Spleen (tissue), 11 donors: Measurements from ENCODE around the gene ZFAND2A. TPM values are rescaled to one million over a fixed set of nuclear protein-coding genes. Genes with fewer than 3 reads are reported as not detected.
A peak's percentile ranks its signal among the peaks of the same experiment; 100 is the strongest.

Source experiments
- DNase-seq: peaks from one replicate; pipeline ENCODE4 v3.0.0-alpha.2; 2020
- H3K27ac ChIP-seq, 8 donors: fragments of 200-600 bp; sonication (generic) in 7 of 8; 1 replicate in 4 of 8; 2 replicates in 4 of 8; pipeline versions ENCODE4 v1.5.0 to v1.8.0; 2016 to 2021; ENCODE audit warnings: inconsistent platforms in 4 of 8, mild to moderate bottlenecking in 4 of 8, moderate library complexity in 1 of 8
- H3K27me3 ChIP-seq, 7 donors: fragments of 200-600 bp; sonication (generic) in 6 of 7; replicated peaks in 1 of 7; 1 replicate in 4 of 7; 2 replicates in 3 of 7; pipeline versions ENCODE4 v1.5.0 to v1.8.0; 2016 to 2021; ENCODE audit warnings: inconsistent platforms in 3 of 7, mild to moderate bottlenecking in 1 of 7
- H3K36me3 ChIP-seq, 6 donors: fragments of 200-600 bp; sonication (generic) in 5 of 6; 1 replicate in 4 of 6; 2 replicates in 2 of 6; pipeline versions ENCODE4 v1.5.0 to v1.8.0; 2016 to 2021; ENCODE audit warnings: inconsistent platforms in 2 of 6
- H3K4me1 ChIP-seq, 6 donors: fragments of 200-600 bp; sonication (generic) in 5 of 6; 1 replicate in 3 of 6; 2 replicates in 3 of 6; pipeline versions ENCODE4 v1.5.0 to v1.8.0; 2016 to 2021; ENCODE audit warnings: inconsistent platforms in 3 of 6
- H3K4me3 ChIP-seq, 8 donors: fragments of 200-600 bp; sonication (generic) in 7 of 8; 1 replicate in 4 of 8; 2 replicates in 4 of 8; pipeline versions ENCODE4 v1.5.0 to v1.8.0; 2016 to 2021; ENCODE audit warnings: inconsistent platforms in 4 of 8, mild to moderate bottlenecking in 4 of 8, moderate library complexity in 2 of 8
- H3K9me3 ChIP-seq, 8 donors: fragments of 200-600 bp; sonication (generic) in 7 of 8; 1 replicate in 4 of 8; 2 replicates in 4 of 8; pipeline versions ENCODE4 v1.5.0 to v1.8.0; 2016 to 2021; ENCODE audit warnings: inconsistent platforms in 4 of 8
- CTCF ChIP-seq, 11 experiments: fragments of 200-600 bp in 7 of 11; fragments of 450-650 bp in 4 of 11; sonication (generic) in 4 of 11; IDR thresholded peaks in 8 of 11; conservative IDR thresholded peaks in 3 of 11; 1 replicate in 7 of 11; 2 replicates in 4 of 11; pipeline versions ENCODE4 v1.4.0 to v1.8.0; 2016 to 2021; ENCODE audit warnings: antibody characterized with exemption in 11 of 11, inconsistent platforms in 4 of 11, mild to moderate bottlenecking in 1 of 11
- POLR2A ChIP-seq, 3 donors: fragments of 450-650 bp; IDR thresholded peaks; one replicate each; pipeline ENCODE4 v1.5.1; 2017; ENCODE audit warnings: antibody characterized with exemption in 3 of 3, mild to moderate bottlenecking in 1 of 3
- POLR2AphosphoS5 ChIP-seq, 3 donors: sonication (generic); formaldehyde crosslinking; IDR thresholded peaks; one replicate each; pipeline ENCODE4 v1.5.1; 2017; ENCODE audit warnings: antibody characterized with exemption in 3 of 3
- WGBS, 5 donors: extraction: QIAGEN DNeasy Blood & Tissue Kit in 3 of 5; methylation state at CpG; one replicate each; pipeline versions ENCODE4 v1.1.5 to v1.1.7; 2013 to 2018; 5-methylcytosine and 5-hydroxymethylcytosine counted together
- intact Hi-C: fragments of 100-400 bp; cut with DNase I; formaldehyde crosslinking; loops from one replicate; pipeline ENCODE4 v1.15.0; 2023; ENCODE audit warnings: low total_unique reads
- polyA plus RNA-seq, 3 donors: library from polyadenylated mRNA; stranded (reverse); fragments of 200-250 nt; gene quantifications; one replicate each; pipeline ENCODE4 v1.2.1, GENCODE V29; 2013
- total RNA-seq, 7 donors: library from RNA; depleted of rRNA in 3 of 7; stranded (reverse); fragments of >200 nt in 3 of 7; fragmentation: NEBNext Ultra II Directional in 4 of 7; extraction: Animal tissue kit (Norgen Biotek cat#: 25700) in 4 of 7; gene quantifications; one replicate each; pipeline versions ENCODE4 v1.1.0 to v1.2.1, GENCODE V29; 2016 to 2021
- donor health status: healthy with polysubstance abuse.
- donor health status: DM: no; HTN: no; CAD: no; lungs with moderate emphysema.
- donor health status: DM: no; HTN: no; CAD: no.
- donor health status: Bipolar disorder and iron deficiency.
- donor health status: healthy.
- donor health status: DM: no; HTN: no; CAD: no.
- donor health status: DM: yes; HTN: yes; CAD: no.

Gene ZFAND2A
- total and polyA plus RNA-seq, 10 donors, result 18.3 to 41.7 (median 24.4) TPM

DNA sequence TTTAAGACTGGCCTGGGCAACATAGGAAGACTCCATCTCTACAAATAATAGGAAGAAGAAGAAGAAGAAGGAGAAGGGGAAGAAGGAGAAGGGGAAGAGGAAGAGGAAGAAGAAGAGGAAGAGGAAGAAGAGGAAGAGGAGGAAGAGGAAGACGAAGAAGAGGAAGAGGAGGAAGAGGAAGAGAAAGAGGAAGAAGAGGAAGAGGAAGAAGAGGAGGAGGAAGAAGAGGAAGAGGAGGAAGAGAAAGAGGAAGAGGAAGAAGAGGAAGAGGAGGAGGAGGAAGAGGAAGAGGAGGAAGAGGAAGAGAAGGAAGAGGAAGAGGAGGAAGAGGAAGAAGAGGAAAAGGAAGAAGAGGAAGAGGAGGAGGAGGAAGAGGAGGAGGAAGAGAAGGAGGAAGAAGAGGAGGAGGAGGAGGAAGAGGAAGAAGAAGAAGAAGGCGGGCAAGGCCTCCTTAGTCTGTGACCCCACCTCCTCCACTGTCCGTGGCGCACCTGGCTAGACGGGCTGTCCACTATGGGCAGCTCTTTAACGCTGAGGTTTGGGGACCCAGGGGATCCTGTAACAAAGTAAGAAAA, 28.8 kb upstream of the ZFAND2A start:
- intact Hi-C loops, result no loop called here
- Histone ChIP-seq H3K4me3 (no peak overlapping the region), H3K27ac (peak overlapping the region in 1 of 8 donors; percentile 16), H3K36me3 (no peaks in the 10 kb centered on the region), H3K27me3 (peaks cover 0 to 71% (median 34%) of the 10 kb centered on the region in 7 donors), H3K4me1 (peaks cover 0 to 11% (median 0%) of the 10 kb centered on the region in 6 donors), H3K9me3 (no peaks in the 10 kb centered on the region)
- DNase-seq, result no peak
- TF ChIP-seq POLR2AphosphoS5 (IDR thresholded peaks at IDR 0.05) (no peak), POLR2A (IDR thresholded peaks at IDR 0.05) (no peak), CTCF (IDR thresholded peaks at IDR 0.05 in 8 of 11, conservative IDR thresholded peaks at IDR 0.05 in 3 of 11) (no peak)
- WGBS, 5 donors, result 79 to 95% (median 85%) methylated on average over 5 to 6 of the region's 6 CpGs

- Histone ChIP-seq H3K9me3 (no peaks in the 10 kb centered on the region), H3K4me3 (no peak overlapping the region), H3K4me1 (peaks cover 0 to 15% (median 0%) of the 10 kb centered on the region in 6 donors), H3K27ac (no peak overlapping the region), H3K27me3 (peaks cover 0 to 71% (median 27%) of the 10 kb centered on the region in 7 donors), H3K36me3 (no peaks in the 10 kb centered on the region)
- no peak for DNase-seq
- 52 to 82% (median 77%) methylated on average over 11 of the region's 11 CpGs for WGBS, 5 donors
- TF ChIP-seq POLR2AphosphoS5 (IDR thresholded peaks at IDR 0.05), result no peak
- TF ChIP-seq POLR2A (IDR thresholded peaks at IDR 0.05), result no peak
- no peak for TF ChIP-seq CTCF (IDR thresholded peaks at IDR 0.05 in 8 of 11, conservative IDR thresholded peaks at IDR 0.05 in 3 of 11)
- intact Hi-C loops, result no loop called here
Measured at GRCh38 chr7:1187127-1187526, 27.1 kb upstream of the ZFAND2A start.

- H3K4me1 ChIP-seq, result peaks cover under 1 to 17% (median 3%) of the 10 kb centered on the region in 6 donors
- H3K27me3 ChIP-seq, result peaks cover 0 to 84% (median 22%) of the 10 kb centered on the region in 7 donors
- H3K4me3 ChIP-seq, result no peak overlapping the region
- no peak overlapping the region for H3K27ac ChIP-seq
- DNase-seq, result no peak
- intact Hi-C loops, result no loop called here
- no peaks in the 10 kb centered on the region for H3K36me3 ChIP-seq
- 28 to 53% (median 37%) methylated on average over 12 of the region's 12 CpGs for WGBS, 5 donors
- peaks cover 0 to 6% (median 0%) of the 10 kb centered on the region in 8 donors for H3K9me3 ChIP-seq
- no peak for TF ChIP-seq CTCF (IDR thresholded peaks at IDR 0.05 in 8 of 11, conservative IDR thresholded peaks at IDR 0.05 in 3 of 11)
- no peak for TF ChIP-seq POLR2AphosphoS5 (IDR thresholded peaks at IDR 0.05)
Measured at GRCh38 chr7:1181640-1182039, 21.6 kb upstream of the ZFAND2A start.

- WGBS, 5 donors, result 80 to 87% (median 84%) methylated on average over 19 of the region's 19 CpGs
- Histone ChIP-seq H3K9me3 (peaks cover 0 to 6% (median 0%) of the 10 kb centered on the region in 8 donors), H3K4me3 (no peak overlapping the region), H3K36me3 (no peaks in the 10 kb centered on the region), H3K27ac (no peak overlapping the region), H3K4me1 (peaks cover 7 to 23% (median 9%) of the 10 kb centered on the region in 6 donors), H3K27me3 (peaks cover 0 to 78% (median 19%) of the 10 kb centered on the region in 7 donors)
- no peak for TF ChIP-seq CTCF (IDR thresholded peaks at IDR 0.05 in 8 of 11, conservative IDR thresholded peaks at IDR 0.05 in 3 of 11)
- no peak for TF ChIP-seq POLR2A (IDR thresholded peaks at IDR 0.05)
- TF ChIP-seq POLR2AphosphoS5 (IDR thresholded peaks at IDR 0.05), result no peak
- DNase-seq, result no peak
- intact Hi-C loops, result no loop called here
Measured at GRCh38 chr7:1181031-1181430, 21.0 kb upstream of the ZFAND2A start.
